ENCODE data around the gene ATP8B4.

- TF ChIP-seq CTCF (IDR thresholded peaks at IDR 0.05; ENCODE audit: control extremely low read depth in 1 of 3, insufficient read depth in 1 of 3, low read depth in 1 of 3, low read length in 3 of 3) (no peak), MAX (IDR thresholded peaks at IDR 0.05) (no peak), SP2 (IDR thresholded peaks at IDR 0.05; ENCODE audit: low read length) (no peak), MAFK (IDR thresholded peaks at IDR 0.05; ENCODE audit: low read depth, low read length) (no peak), EP300 (IDR thresholded peaks at IDR 0.05; ENCODE audit: borderline replicate concordance in 1 of 2, low read depth in 2 of 2, low read length in 2 of 2) (no peak), USF2 (IDR thresholded peaks at IDR 0.05; ENCODE audit: low read length) (no peak), EZH2 (IDR thresholded peaks at IDR 0.05; ENCODE audit: low read depth, low read length, severe bottlenecking) (no peak), CREB1 (IDR thresholded peaks at IDR 0.05) (no peak), GABPA (IDR thresholded peaks at IDR 0.05; ENCODE audit: borderline replicate concordance, insufficient read depth, low read length) (no peak), POLR2A (IDR thresholded peaks at IDR 0.05; ENCODE audit: control extremely low read depth in 1 of 2, low read depth in 2 of 2, low read length in 2 of 2) (no peak)
- TF ChIP-seq, protein P1, sequence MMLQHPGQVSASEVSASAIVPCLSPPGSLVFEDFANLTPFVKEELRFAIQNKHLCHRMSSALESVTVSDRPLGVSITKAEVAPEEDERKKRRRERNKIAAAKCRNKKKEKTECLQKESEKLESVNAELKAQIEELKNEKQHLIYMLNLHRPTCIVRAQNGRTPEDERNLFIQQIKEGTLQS (IDR thresholded peaks at IDR 0.05; ENCODE audit: insufficient read depth, low read depth, low read length), result no peak
Observed at GRCh38 chr15:49815950-49816349, 303.1 kb downstream of the ATP8B4 start.
